ENCODE data around the gene TPSB2.

DNA sequence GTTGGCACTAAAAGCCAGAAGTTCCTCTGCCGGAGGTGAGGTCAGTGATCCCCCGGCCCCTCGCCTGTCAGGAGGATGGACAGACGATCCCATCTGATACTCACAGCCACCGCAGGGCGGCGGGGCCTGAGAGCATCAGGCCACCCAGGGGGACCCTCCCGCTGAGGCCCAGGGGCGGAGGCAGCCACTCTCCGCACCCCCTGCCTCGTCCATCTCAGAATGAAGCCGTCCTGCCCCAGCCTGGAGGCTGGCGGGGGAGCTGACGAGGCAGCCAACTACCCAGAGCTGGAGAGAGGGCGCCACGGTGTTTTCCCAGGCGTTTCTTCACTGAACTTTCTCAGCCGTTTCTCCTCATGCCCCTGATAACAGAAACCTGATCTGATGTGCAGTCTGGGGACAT lies 48.5 kb upstream of the TPSB2 start:
- TF ChIP-seq CTCF (IDR thresholded peaks at IDR 0.05; ENCODE audit: borderline replicate concordance, extremely low read depth, low read length, poor library complexity, severe bottlenecking) (no peak), EZH2 (IDR thresholded peaks at IDR 0.05; ENCODE audit: borderline replicate concordance, low read depth, low read length, severe bottlenecking) (no peak)
